ENCODE measurements around the gene PLK2. TPM values are rescaled to one million over a fixed set of nuclear protein-coding genes. Genes with fewer than 3 reads are reported as not detected.
A peak's percentile ranks its signal among the peaks of the same experiment; 100 is the strongest.

PLK2 gene
- polyA plus RNA-seq (178 to 295 TPM (median 294 TPM) in 3 replicates), polyA minus RNA-seq (214 to 563 TPM (median 490 TPM) in 3 replicates)
- 348 TPM for polyA plus RNA-seq (2011; ENCODE audit: low read depth)
- polyA plus RNA-seq (2011; cell fraction: cytosol; rRNA removed): 127 and 157 TPM in 2 replicates
- 454 and 553 TPM in 2 replicates for polyA plus RNA-seq (2011; cell fraction: nucleus; rRNA removed)
- polyA plus RNA-seq (2012; ENCODE audit: low replicate concordance): 179 and 228 TPM in 2 replicates
- 680 TPM for polyA minus RNA-seq (2011; cell fraction: cytosol; rRNA and poly(A)+ RNA removed)
- polyA minus RNA-seq (2011; cell fraction: nucleus; rRNA and poly(A)+ RNA removed): 876 and 1,175 TPM in 2 replicates

GRCh38 chr5:58460002-58460731 lies at the start of gene PLK2:
TSS of gene PLK2 (minus strand) at chr5:58460086. CDS start at chr5:58459959, 127 bp downstream.
- Histone ChIP-seq H3K9me1 (ENCODE audit: control insufficient read depth, extremely low read depth, insufficient read depth, low read length) (no peaks in the 10 kb centered on the region), H3K4me2 (ENCODE audit: control insufficient read depth, extremely low read depth, insufficient read depth, low read depth, low read length) (peak within 1 kb of the TSS; percentile 91), H3K79me2 (ENCODE audit: control insufficient read depth, insufficient read depth, low read length) (peaks cover 48% of the 10 kb centered on the region), H3K9ac (ENCODE audit: control insufficient read depth, extremely low read depth, insufficient read depth, low read length) (peak within 1 kb of the TSS; percentile 95), H4K20me1 (ENCODE audit: control insufficient read depth, extremely low read depth, insufficient read depth, low read length) (peaks cover 32% of the 10 kb centered on the region), H3K27ac (ENCODE audit: control insufficient read depth, insufficient read depth, low read length) (peak within 1 kb of the TSS; percentile 91), H3K27me3 (ENCODE audit: control insufficient read depth, extremely low read depth, insufficient read depth, low read length) (no peaks in the 10 kb centered on the region), H3K4me3 (ENCODE audit: control insufficient read depth in 2 of 3, extremely low read depth in 1 of 3, insufficient read depth in 2 of 3, low read depth in 1 of 3, low read length in 3 of 3) (peak within 1 kb of the TSS; percentile 70 to 100 (median 100)), H2AFZ (ENCODE audit: control insufficient read depth, low read length) (peak within 1 kb of the TSS; percentile 8), H3K36me3 (ENCODE audit: control insufficient read depth in 2 of 2, extremely low read depth in 1 of 2, insufficient read depth in 2 of 2, low read length in 2 of 2) (peaks cover 13 to 27% of the 10 kb centered on the region in 2 experiments), H3K4me1 (ENCODE audit: control insufficient read depth, extremely low read depth, insufficient read depth, low read length) (peaks cover 31% of the 10 kb centered on the region), H3K9me3 (ENCODE audit: control insufficient read depth, low read depth, low read length) (no peaks in the 10 kb centered on the region)
- TF ChIP-seq CTCF (optimal IDR thresholded peaks at IDR 0.05 in 1 of 3, IDR thresholded peaks at IDR 0.05 in 1 of 3, conservative IDR thresholded peaks at IDR 0.05 in 1 of 3; ENCODE audit: extremely low read depth in 1 of 3, insufficient read depth in 2 of 3, low read length in 3 of 3): peak; percentile 24 to 44 (median 44)
- no peak for TF ChIP-seq EZH2 (IDR thresholded peaks at IDR 0.05; ENCODE audit: low read length)
- dilution Hi-C loops (cut with MboI; ENCODE audit: extremely low pct_ligation_motif_present, low sequenced_read_pairs): no loop called here
- FAIRE-seq (no peak), DNase-seq (ENCODE audit: low read depth, low spot score) (peak; percentile 81)

- Histone ChIP-seq H3K27ac (ENCODE audit: control insufficient read depth, insufficient read depth, low read length) (no peak overlapping the region), H3K4me3 (ENCODE audit: control insufficient read depth in 2 of 3, extremely low read depth in 1 of 3, insufficient read depth in 2 of 3, low read depth in 1 of 3, low read length in 3 of 3) (no peak overlapping the region), H4K20me1 (ENCODE audit: control insufficient read depth, extremely low read depth, insufficient read depth, low read length) (no peaks in the 10 kb centered on the region), H3K9me1 (ENCODE audit: control insufficient read depth, extremely low read depth, insufficient read depth, low read length) (no peaks in the 10 kb centered on the region), H3K9me3 (ENCODE audit: control insufficient read depth, low read depth, low read length) (no peaks in the 10 kb centered on the region), H3K27me3 (ENCODE audit: control insufficient read depth, extremely low read depth, insufficient read depth, low read length) (peaks cover 14% of the 10 kb centered on the region), H3K4me1 (ENCODE audit: control insufficient read depth, extremely low read depth, insufficient read depth, low read length) (no peaks in the 10 kb centered on the region), H2AFZ (ENCODE audit: control insufficient read depth, low read length) (no peak overlapping the region), H3K36me3 (ENCODE audit: control insufficient read depth in 2 of 2, extremely low read depth in 1 of 2, insufficient read depth in 2 of 2, low read length in 2 of 2) (no peaks in the 10 kb centered on the region), H3K79me2 (ENCODE audit: control insufficient read depth, insufficient read depth, low read length) (no peaks in the 10 kb centered on the region), H3K9ac (ENCODE audit: control insufficient read depth, extremely low read depth, insufficient read depth, low read length) (no peak overlapping the region), H3K4me2 (ENCODE audit: control insufficient read depth, extremely low read depth, insufficient read depth, low read depth, low read length) (no peak overlapping the region)
- no peak for DNase-seq (ENCODE audit: low read depth, low spot score)
- TF ChIP-seq EZH2 (IDR thresholded peaks at IDR 0.05; ENCODE audit: low read length): no peak
- FAIRE-seq: no peak
- dilution Hi-C loops (cut with MboI; ENCODE audit: extremely low pct_ligation_motif_present, low sequenced_read_pairs): loop anchor here (25.0 kb wide), 1 partner anchor 305 kb away; no protein-coding TSS in a partner anchor
These were observed 47.8 kb upstream of the PLK2 start for GRCh38 chr5:58507715-58508114.

All from keratinocyte (primary cell).